ENCODE data around the gene GAB2.
A peak's percentile ranks its signal among the peaks of the same experiment; 100 is the strongest.

The GAB2 gene

GRCh38 chr11:78426845-78427244 is 9.2 kb upstream of the GAB2 start:
- DNase-seq = no peak

DNA sequence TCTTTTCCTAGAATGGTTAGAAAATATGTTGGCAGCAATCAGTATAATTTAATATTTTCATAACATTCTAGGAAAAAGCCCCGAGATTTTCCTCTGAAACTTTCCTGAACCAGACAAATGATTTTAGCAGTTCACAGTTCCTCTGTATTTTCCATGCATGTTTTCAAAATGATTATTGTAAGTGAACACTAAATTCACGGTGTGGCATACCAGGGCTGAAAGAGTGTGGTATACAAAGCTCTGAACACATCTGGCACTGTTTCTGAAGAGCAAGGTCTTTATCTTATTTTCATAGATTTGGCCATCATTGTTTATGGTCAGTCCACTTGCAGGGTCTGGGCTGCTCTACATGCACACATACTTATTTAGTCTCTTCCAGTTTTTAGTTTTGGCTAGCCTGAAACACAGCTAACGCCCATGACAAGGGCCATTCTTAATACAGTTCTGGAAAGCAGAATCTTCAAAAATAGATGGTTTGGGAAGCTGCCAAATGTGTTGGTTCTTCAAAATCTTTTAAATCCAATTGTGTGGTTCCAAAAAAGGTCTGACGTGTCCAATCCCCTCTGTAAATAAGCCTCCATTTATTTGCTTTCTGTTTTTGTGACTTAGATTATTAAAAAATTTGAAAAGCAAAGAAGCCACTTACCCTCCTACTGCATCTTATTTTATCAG is 7.9 kb upstream of the GAB2 start:
- DNase-seq = no peak

DNA sequence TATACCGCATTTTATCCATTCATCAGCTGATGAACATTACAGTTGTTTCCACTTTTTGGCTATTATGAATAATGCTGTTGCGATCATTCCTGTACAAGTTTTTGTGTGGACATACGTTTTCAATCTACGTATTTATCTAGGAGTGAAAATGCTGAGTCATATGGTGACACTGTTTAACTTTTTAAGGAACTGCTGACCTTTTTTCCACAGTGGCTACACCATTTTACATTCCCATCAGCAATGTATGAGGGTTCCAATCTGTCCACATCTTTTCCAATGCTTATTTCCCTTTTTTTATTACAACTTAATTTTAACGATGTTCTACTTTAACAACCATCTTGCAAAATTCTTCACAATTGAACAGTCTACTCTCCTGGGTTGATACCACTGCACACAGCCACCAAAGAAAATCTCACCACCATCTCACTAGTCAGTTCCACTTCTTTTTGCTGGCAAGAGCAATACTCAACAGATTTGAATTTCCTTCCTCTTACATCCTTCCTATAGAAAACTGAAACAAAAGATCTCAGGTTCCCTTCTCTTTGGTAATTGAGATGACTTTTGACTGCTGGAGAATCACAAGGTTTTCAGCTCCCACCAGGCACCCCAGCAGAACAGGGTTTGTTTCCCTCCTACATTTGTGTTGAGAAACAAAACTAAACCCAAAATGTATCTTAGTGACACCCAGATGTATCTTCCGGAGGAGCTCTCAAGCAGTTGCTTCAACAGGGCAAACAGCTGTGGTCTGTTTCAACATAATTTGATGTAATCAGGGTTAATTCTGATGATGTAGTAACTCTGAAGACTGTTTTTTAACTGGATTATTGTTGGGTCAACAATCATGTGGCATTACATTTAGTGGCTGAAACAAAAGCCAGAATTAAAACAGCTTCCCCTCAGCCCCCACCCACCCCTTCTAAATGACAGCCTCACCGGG is 7.0 kb upstream of the GAB2 start:
- DNase-seq = no peak

GRCh38 chr11:78423241-78423640 is 5.6 kb upstream of the GAB2 start:
- DNase-seq = no peak

GRCh38 chr11:78420796-78421209 is 3.2 kb upstream of the GAB2 start:
- DNase-seq = no peak

DNA sequence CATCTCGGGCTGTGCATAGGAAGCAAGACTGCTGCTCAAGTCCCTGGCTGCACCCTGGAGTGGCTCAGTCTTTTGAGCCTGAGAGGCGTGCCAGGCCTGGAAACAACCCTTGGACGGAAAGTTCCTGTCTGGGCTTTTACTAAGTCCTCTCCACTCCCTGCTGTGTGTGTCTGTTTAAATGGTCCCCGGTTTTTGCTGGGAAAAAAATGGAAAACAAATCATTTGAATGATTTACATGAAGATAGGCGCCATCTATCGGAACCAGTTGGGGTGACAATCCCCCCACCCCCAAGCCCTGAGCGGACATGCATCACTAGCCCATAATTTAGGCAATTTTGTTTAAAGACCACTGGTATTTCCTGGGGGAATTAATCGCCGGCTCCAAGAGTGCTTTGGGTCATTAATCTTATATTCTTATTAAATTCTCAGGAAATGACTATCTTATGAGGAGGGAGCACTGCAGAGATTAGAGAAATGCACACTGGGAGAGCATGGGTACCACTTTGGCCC is 2.7 kb upstream of the GAB2 start:
- DNase-seq = no peak

DNA sequence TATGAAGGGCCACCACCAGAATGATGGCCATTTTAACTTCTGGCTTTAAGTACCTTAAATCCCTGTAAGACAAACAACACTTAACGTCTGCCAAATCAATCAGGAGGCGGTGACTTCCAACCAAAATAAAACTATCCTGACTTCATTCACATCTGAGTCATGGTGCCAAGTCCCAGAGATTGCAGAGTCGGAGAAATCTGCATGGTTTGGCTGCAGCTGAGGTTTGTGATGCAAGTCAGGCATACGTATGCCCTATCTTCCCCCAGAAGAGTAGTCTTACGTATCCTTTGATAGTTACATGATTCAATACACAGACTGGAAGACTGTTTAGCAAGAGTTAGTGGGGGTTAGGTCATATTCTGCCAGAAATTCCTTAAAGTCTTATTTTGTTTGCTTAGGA is 1.7 kb upstream of the GAB2 start:
- DNase-seq = no peak

- DNase-seq = no peak
These were observed 1.1 kb upstream of the GAB2 start for GRCh38 chr11:78418584-78419211.

- DNase-seq = no peak
These were observed 416 bp upstream of the GAB2 start for GRCh38 chr11:78417888-78418583.

- peak; percentile 66 for DNase-seq
These were observed 1.1 kb downstream of the GAB2 start for GRCh38 chr11:78416285-78417174.

DNA sequence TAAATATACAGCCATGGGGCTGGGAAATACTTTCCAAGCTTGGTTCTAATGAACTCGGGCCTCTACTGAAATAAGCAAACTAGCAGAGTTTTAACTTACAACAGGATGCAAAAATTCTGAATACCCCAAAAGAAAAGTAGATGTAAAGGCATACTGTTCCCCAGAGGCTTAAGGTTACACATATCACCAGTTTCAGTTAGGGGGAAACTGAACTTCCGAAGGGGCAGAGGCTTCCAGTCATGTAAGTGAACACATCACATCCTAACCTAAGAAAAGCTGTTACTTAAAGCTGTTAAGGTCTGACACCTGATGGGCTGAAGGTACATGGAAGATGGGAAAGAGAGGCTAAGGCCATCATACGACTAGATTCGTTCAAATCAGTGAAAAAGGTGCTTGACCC is 2.3 kb downstream of the GAB2 start:
- no peak for DNase-seq

DNA sequence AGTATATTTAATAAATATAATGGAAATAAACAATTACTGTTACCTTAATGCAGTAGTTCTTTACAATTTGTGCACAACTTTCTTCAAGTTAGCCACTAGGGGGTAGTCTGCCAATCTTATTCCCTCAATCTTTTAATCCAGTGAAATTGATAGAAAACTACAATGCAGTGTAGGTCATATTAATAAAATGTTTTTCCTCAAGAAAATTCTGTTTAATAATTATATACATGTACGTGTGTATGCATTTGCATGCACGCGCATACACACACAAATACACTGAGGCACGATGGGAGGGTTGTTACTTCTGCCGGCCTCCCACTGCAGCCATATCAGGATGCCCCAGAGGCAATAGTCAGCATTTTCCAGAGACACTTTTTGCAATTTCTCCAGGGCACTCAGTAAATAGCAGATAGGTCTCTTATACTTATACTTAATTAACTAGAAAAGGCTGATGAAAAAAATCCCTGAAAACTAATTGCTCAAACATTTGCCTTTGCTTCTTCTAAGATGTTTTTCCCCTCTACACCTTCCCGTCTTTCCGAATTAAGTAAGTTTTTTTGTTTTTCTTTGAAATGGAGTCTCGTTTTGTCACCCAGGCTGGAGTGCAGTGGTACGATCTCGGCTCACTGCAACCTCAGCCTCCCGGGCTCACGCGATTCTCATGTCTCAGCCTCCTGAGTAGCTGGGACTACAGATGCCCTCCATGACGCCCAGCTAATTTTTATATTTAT is 3.1 kb downstream of the GAB2 start:
- DNase-seq = no peak

GRCh38 chr11:78408619-78409018 is 9.0 kb downstream of the GAB2 start:
- no peak for DNase-seq

GRCh38 chr11:78406568-78407196 is 10.9 kb downstream of the GAB2 start:
- no peak for DNase-seq

GRCh38 chr11:78405805-78406204 is 11.8 kb downstream of the GAB2 start:
- DNase-seq = no peak

- no peak for DNase-seq
These were observed 13.8 kb downstream of the GAB2 start for GRCh38 chr11:78403781-78404180.

DNA sequence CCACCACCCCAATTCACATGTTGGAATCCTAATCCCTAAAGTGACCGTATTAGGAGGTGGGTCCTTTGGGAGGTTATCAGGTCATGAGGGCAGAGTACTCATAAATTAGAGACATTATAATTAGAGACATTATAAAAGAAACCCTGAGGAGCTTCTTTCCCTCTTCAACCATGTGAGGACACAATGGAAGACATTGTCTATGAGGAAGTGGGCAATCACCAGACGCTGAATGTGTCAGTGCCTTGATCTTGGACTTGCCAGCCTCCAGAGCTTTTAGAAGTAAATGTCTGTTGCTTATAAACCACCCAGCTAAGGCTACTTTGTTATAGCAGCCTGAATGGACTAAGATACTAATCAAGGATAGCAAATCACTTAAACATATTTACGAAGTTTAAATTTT is 14.8 kb downstream of the GAB2 start:
- no peak for DNase-seq

- DNase-seq = no peak
These were observed 16.9 kb downstream of the GAB2 start for GRCh38 chr11:78400702-78401101.

GRCh38 chr11:78400116-78400515 is 17.5 kb downstream of the GAB2 start:
- DNase-seq = no peak

DNA sequence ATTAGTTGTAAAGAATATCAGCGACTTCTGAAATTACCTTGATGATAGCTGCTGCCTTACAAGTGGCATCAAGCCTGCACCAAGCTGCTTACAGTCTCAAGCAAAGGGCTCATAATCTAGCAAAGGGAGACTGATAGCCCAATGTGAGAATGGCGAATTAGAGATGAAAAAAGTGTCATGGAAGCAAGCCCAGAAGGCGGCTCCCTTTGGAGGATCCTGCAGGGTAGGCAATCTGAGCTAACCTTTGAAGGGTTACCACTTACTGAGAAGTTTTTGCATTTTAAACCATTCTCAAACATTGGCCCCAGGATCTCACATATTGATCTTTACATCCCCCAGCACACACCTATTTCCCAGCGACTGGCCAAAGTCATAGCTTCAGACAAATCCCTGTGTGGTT is 18.5 kb downstream of the GAB2 start:
- DNase-seq = no peak

- no peak for DNase-seq
These were observed 18.9 kb downstream of the GAB2 start for GRCh38 chr11:78398715-78399114.
